ENCODE results near the gene MYL11.

GRCh38 chr16:30335598-30336474, 38.8 kb upstream of the MYL11 start:
- TF ChIP-seq SUZ12 (IDR thresholded peaks at IDR 0.05) (no peak), ZNF384 (IDR thresholded peaks at IDR 0.05) (no peak), BHLHE40 (IDR thresholded peaks at IDR 0.05; ENCODE audit: borderline replicate concordance) (no peak), FOXM1 (IDR thresholded peaks at IDR 0.05; ENCODE audit: borderline replicate concordance) (no peak), HDGF (IDR thresholded peaks at IDR 0.05; ENCODE audit: borderline replicate concordance) (no peak), PKNOX1 (IDR thresholded peaks at IDR 0.05) (no peak), NFRKB (IDR thresholded peaks at IDR 0.05) (no peak), SP1 (IDR thresholded peaks at IDR 0.05) (no peak), TARDBP (IDR thresholded peaks at IDR 0.05) (no peak), FOXK2 (IDR thresholded peaks at IDR 0.05) (no peak), CTBP1 (IDR thresholded peaks at IDR 0.05; ENCODE audit: borderline replicate concordance) (no peak), FOXA1 (IDR thresholded peaks at IDR 0.05) (no peak), LEF1 (IDR thresholded peaks at IDR 0.05; ENCODE audit: borderline replicate concordance) (no peak)

All from HEK293T (cell line).